Embryonic facial prominence (tissue), 1 donor: ENCODE measurements around the gene SLC35F2.
"Not testable (repeated sequence)": the region's sequence is repeated elsewhere in the genome, so short reads cannot be mapped to it uniquely, and the experiment has no call there.

ENCODE experiments used
- DNase-seq: peaks from one replicate; pipeline ENCODE4 v3.0.0-alpha.2; 2016; ENCODE audit errors: extremely low spot score

Gene SLC35F2

GRCh38 chr11:107858217-107859070 lies at the start of gene SLC35F2:
TSS of gene SLC35F2 (minus strand) at chr11:107858787. CDS start at chr11:107858767, 20 bp downstream.
- no peak for DNase-seq

GRCh38 chr11:107908211-107908610 lies 49.6 kb upstream of the SLC35F2 start:
- DNase-seq: no peak

DNA sequence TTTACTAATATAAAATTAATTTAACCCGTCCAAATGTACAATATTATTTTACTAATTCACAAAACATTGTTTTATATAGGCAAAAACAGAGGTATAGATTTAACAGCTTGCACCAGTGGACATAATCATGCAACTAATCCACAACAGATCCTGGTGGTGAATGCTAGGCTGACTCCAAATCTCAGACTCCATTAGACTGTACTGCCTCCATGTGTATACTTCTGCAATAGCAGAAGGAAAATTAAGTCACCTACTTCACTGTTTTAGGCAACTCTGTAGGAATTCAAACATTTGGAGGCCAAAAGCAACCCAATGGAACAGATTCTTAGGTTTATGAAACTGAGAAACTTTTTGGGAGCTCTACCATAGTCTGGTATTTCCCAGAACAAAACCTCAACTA lies 39.7 kb upstream of the SLC35F2 start:
- DNase-seq: peak; percentile 18

GRCh38 chr11:107882095-107882820 lies 23.7 kb upstream of the SLC35F2 start:
- DNase-seq: no peak

GRCh38 chr11:107881471-107881870 lies 22.9 kb upstream of the SLC35F2 start:
- not testable (repeated sequence) for DNase-seq

GRCh38 chr11:107876141-107876540 lies 17.6 kb upstream of the SLC35F2 start:
- DNase-seq: no peak

- DNase-seq: no peak
Measured at GRCh38 chr11:107864591-107864990, 6.0 kb upstream of the SLC35F2 start.

DNA sequence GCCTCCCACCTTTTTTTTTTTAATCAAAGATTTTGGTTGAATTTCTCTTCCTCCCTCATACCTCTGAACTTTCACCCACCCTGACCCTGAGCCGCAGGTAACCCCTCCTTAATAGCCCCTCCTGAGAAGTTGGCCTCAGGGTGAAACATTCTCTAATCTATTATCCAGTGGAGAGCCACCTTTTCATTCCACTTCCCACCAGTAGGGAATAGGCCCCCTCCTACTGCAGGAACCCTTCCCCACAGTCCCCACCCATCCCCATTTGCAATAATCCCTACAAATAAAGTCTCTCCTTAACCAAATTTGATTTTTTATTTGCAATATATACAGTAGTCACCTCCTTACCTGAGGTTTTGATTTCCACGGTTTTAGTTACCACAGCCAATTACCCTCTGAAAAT lies 2.1 kb upstream of the SLC35F2 start:
- no peak for DNase-seq

- DNase-seq: not testable (repeated sequence)
Measured at GRCh38 chr11:107860240-107860620, 1.6 kb upstream of the SLC35F2 start.

GRCh38 chr11:107859459-107860239 lies 1.1 kb upstream of the SLC35F2 start:
- no peak for DNase-seq

DNA sequence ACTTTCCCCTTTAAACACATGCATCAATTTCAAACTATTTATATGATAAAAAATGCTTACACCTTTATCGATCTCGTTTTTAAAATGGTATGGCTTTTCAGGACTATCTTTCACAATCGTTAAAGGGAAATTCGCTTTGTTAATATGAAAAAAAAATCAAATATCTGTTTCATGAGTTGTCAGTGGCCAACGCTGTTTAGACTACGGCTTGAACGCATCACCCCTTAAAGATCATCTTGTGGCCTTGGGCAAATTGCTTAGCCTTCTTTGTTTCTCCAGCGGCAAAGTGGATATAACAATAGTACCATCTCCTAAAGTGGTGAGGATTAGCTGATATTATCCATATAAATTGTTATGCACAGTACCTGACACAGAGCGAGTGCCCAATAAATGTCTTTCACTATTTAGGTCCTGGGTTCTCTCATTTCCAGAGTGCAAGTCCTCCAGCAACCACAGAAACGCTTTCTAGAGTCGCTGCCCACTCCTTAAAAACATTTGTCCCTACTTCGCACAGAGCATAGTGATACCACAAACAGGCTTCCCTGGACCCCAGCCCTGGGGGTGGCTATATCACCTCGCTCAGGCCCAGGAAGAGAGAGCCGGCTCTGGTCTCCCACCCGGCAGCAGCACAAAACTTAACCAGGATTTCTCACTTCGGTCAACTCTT lies 904 bp downstream of the SLC35F2 start:
- DNase-seq: no peak

GRCh38 chr11:107856981-107857517 lies 1.5 kb downstream of the SLC35F2 start:
- no peak for DNase-seq

DNA sequence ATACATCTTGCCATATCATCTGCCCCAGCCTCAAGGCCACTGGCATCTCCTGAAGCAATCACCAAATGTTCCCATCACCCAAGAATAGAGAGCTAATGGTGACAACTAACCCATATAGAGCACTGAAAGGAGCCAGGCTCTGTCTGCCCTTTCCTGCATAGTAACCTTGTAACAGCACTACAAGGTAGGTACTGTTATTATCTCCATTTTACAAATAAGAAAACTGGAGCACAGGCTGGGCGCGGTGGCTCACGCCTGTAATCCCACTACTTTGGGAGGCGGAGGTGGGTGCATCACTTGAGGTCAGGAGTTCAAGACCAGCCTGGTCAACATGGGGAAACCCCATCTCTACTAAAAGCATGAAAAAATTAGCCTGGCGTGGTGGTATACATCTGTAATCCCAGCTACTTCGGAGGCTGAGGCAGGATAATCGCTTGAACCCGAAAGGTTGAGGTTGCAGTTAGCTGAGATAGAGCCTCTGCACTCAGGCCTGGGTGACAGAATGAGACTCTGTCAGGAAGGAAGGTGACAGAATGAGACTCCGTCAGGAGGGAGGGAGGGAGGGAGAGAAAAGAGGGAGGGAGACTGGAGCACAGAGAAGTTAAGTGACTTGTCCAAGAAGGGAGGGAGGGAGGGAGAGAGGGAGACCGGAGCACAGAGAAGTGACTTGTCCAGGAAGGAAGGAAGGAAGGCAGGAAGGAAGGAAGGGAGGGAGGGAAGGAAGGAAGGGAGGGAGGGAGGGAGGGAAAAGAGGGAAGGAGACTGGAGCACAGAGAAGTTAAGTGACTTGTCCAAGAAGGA lies 2.2 kb downstream of the SLC35F2 start:
- DNase-seq: no peak

DNA sequence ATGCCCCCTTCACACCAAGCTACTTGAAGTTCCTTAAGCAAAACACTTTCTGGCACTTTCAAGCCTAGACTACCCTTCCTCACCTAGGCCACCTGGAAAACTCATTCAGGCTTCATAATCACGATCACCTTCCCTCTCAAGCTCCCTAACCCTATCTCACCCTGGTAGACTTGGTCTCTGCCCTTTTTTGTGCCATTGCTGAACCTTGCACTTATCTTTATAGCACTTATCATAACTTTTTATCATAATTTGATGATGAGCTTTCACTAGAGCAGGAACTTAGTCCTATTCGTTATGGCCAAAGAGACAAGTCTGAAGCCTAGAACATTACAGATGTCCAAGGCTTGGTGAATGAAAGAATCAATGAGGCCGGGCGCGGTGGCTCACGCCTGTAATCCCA lies 5.5 kb downstream of the SLC35F2 start:
- DNase-seq: no peak

GRCh38 chr11:107851704-107852310 lies 6.8 kb downstream of the SLC35F2 start:
- DNase-seq: no peak

DNA sequence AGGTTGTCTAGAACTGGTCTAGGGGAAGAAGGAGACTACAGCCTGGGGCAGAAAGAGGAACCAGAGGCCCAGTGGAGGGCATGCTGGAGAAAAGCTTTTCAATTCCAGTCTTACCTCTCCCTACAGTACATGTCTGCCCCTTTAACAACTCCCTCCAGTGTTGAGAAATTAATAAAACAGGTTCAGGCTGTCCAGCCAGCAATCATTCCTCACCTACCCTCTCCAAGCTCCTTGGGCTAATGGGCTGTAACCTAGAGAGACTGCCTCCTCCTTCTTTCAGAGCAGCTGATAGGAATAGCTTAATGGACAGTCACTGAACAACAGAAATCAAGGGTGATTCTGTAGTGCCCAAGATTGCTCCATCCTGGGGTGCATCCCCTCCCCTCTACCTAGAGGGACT lies 8.8 kb downstream of the SLC35F2 start:
- no peak for DNase-seq

- DNase-seq: no peak
Measured at GRCh38 chr11:107848345-107848744, 10.2 kb downstream of the SLC35F2 start.

- DNase-seq: no peak
Measured at GRCh38 chr11:107847184-107847583, 11.4 kb downstream of the SLC35F2 start.

- no peak for DNase-seq
Measured at GRCh38 chr11:107844041-107844440, 14.5 kb downstream of the SLC35F2 start.
